Adrenal gland (tissue), 5 donors: ENCODE results near the gene REC8.

ENCODE experiments used
- CTCF ChIP-seq, 6 experiments: fragments of 450-650 bp in 4 of 6; fragments of 200-600 bp in 2 of 6; sonication (generic) in 1 of 6; IDR thresholded peaks; 1 replicate in 5 of 6; 2 replicates in 1 of 6; pipeline versions ENCODE4 v1.5.1 to v1.8.0; 2016 to 2021; ENCODE audit warnings: antibody characterized with exemption in 6 of 6, mild to moderate bottlenecking in 2 of 6, moderate library complexity in 1 of 6
- POLR2A ChIP-seq, 2 donors: fragments of 450-650 bp; IDR thresholded peaks; one replicate each; pipeline ENCODE4 v1.6.1; 2017; ENCODE audit warnings: antibody characterized with exemption in 2 of 2, mild to moderate bottlenecking in 2 of 2, moderate library complexity in 1 of 2
- donor health status: DM: no; HTN: no; CAD: no.

GRCh38 chr14:24178399-24179178, 6.7 kb downstream of the REC8 start:
- TF ChIP-seq CTCF (IDR thresholded peaks at IDR 0.05), result no peak
- TF ChIP-seq POLR2A (IDR thresholded peaks at IDR 0.05), result no peak
